ENCODE results near the gene DOC2A.
"Not testable (repeated sequence)": the region's sequence is repeated elsewhere in the genome, so short reads cannot be mapped to it uniquely, and the experiment has no call there.

DOC2A gene

GRCh38 chr16:29975811-29976511 is 34.9 kb downstream of the DOC2A start:
- H3K9me3 Mint-ChIP-seq, result peaks cover 8 to 9% of the 10 kb centered on the region in 2 donors
- no peak for ATAC-seq
- peak overlapping the region; percentile 95 to 99 for H3K4me3 Mint-ChIP-seq
- H3K27ac Mint-ChIP-seq, result peak overlapping the region; percentile 23 to 52
- peaks cover 43% of the 10 kb centered on the region for H3K4me1 Mint-ChIP-seq
- DNase-seq, result no peak
- H3K27me3 Mint-ChIP-seq, result no peaks in the 10 kb centered on the region

GRCh38 chr16:29975134-29975538 is 35.7 kb downstream of the DOC2A start:
- Mint-ChIP-seq H3K9me3 (peaks cover 8 to 9% of the 10 kb centered on the region in 2 donors), H3K4me1 (peaks cover 43% of the 10 kb centered on the region), H3K4me3 (peak overlapping the region; percentile 95 to 99), H3K27me3 (no peaks in the 10 kb centered on the region), H3K27ac (peak overlapping the region; percentile 23 to 93)
- no peak for ATAC-seq
- DNase-seq, result no peak

- Mint-ChIP-seq H3K4me1 (peaks cover 43% of the 10 kb centered on the region), H3K9me3 (peaks cover 8 to 9% of the 10 kb centered on the region in 2 donors), H3K27me3 (no peaks in the 10 kb centered on the region), H3K27ac (peak overlapping the region; percentile 97 to 98), H3K4me3 (peak overlapping the region; percentile 95 to 99)
- DNase-seq (peak; percentile 23 to 30), ATAC-seq (peak; percentile 16)
Measured at GRCh38 chr16:29974291-29975133, 36.3 kb downstream of the DOC2A start.

GRCh38 chr16:29973384-29974246 is 37.2 kb downstream of the DOC2A start, which contains the start of gene TAOK2:
Gene TAOK2 (plus strand): TSS chr16:29973868. CDS start chr16:29977773, 3,905 bp downstream.
- no peaks in the 10 kb centered on the region for H3K27me3 Mint-ChIP-seq
- H3K4me3 Mint-ChIP-seq, result peak within 1 kb of the TSS; percentile 95 to 99
- ATAC-seq (peak; percentile 98), DNase-seq (peak; percentile 99)
- H3K4me1 Mint-ChIP-seq, result peaks cover 46% of the 10 kb centered on the region
- H3K27ac Mint-ChIP-seq, result peak within 1 kb of the TSS; percentile 97 to 98
- peaks cover 8 to 9% of the 10 kb centered on the region in 2 donors for H3K9me3 Mint-ChIP-seq

GRCh38 chr16:29972992-29973383 is 37.8 kb downstream of the DOC2A start:
- H3K4me3 Mint-ChIP-seq, result peak overlapping the region in 1 of 2 donors; percentile 95
- peaks cover 48% of the 10 kb centered on the region for H3K4me1 Mint-ChIP-seq
- H3K27ac Mint-ChIP-seq, result peak overlapping the region in 1 of 2 donors; percentile 7
- DNase-seq (peak in 1 of 2 donors; percentile 16), ATAC-seq (no peak)
- H3K27me3 Mint-ChIP-seq, result no peaks in the 10 kb centered on the region
- H3K9me3 Mint-ChIP-seq, result peaks cover 8 to 9% of the 10 kb centered on the region in 2 donors

GRCh38 chr16:29972500-29972899 is 38.3 kb downstream of the DOC2A start:
- Mint-ChIP-seq H3K4me3 (no peak overlapping the region), H3K4me1 (peaks cover 45% of the 10 kb centered on the region), H3K27me3 (no peaks in the 10 kb centered on the region), H3K9me3 (peaks cover 8 to 9% of the 10 kb centered on the region in 2 donors), H3K27ac (no peak overlapping the region)
- DNase-seq, result no peak
- no peak for ATAC-seq

- no peaks in the 10 kb centered on the region for H3K27me3 Mint-ChIP-seq
- H3K9me3 Mint-ChIP-seq, result peaks cover 8 to 9% of the 10 kb centered on the region in 2 donors
- no peak overlapping the region for H3K4me3 Mint-ChIP-seq
- ATAC-seq, result no peak
- no peak for DNase-seq
- H3K27ac Mint-ChIP-seq, result no peak overlapping the region
- peaks cover 33% of the 10 kb centered on the region for H3K4me1 Mint-ChIP-seq
Measured at GRCh38 chr16:29971304-29971703, 39.5 kb downstream of the DOC2A start.

GRCh38 chr16:29968205-29968604 is 42.6 kb downstream of the DOC2A start:
- ATAC-seq (no peak), DNase-seq (no peak)
- H3K27ac Mint-ChIP-seq, result no peak overlapping the region
- peaks cover 14% of the 10 kb centered on the region for H3K4me1 Mint-ChIP-seq
- H3K4me3 Mint-ChIP-seq, result no peak overlapping the region
- no peaks in the 10 kb centered on the region for H3K27me3 Mint-ChIP-seq
- peaks cover 6% of the 10 kb centered on the region in 2 donors for H3K9me3 Mint-ChIP-seq

GRCh38 chr16:29963021-29963743 is 47.6 kb downstream of the DOC2A start:
- DNase-seq (no peak), ATAC-seq (no peak)
- Mint-ChIP-seq H3K4me1 (peaks cover 20% of the 10 kb centered on the region), H3K27me3 (no peaks in the 10 kb centered on the region), H3K9me3 (no peaks in the 10 kb centered on the region), H3K27ac (peak overlapping the region in 1 of 2 donors; percentile 90), H3K4me3 (peak overlapping the region; percentile 87 to 90)

GRCh38 chr16:29962344-29962994 is 48.4 kb downstream of the DOC2A start:
- ATAC-seq (no peak), DNase-seq (no peak)
- H3K9me3 Mint-ChIP-seq, result no peaks in the 10 kb centered on the region
- H3K27me3 Mint-ChIP-seq, result no peaks in the 10 kb centered on the region
- H3K4me3 Mint-ChIP-seq, result peak overlapping the region; percentile 87 to 90
- peak overlapping the region; percentile 82 to 85 for H3K27ac Mint-ChIP-seq
- peaks cover 20% of the 10 kb centered on the region for H3K4me1 Mint-ChIP-seq

GRCh38 chr16:29961479-29962343 is 49.1 kb downstream of the DOC2A start, which contains the start of gene TMEM219:
Gene TMEM219 (plus strand): TSS chr16:29962079. CDS start chr16:29963144, 1,065 bp downstream.
- Mint-ChIP-seq H3K4me1 (peaks cover 20% of the 10 kb centered on the region), H3K9me3 (no peaks in the 10 kb centered on the region), H3K27ac (peak within 1 kb of the TSS; percentile 82 to 90), H3K4me3 (peak within 1 kb of the TSS; percentile 87 to 90), H3K27me3 (no peaks in the 10 kb centered on the region)
- peak; percentile 93 to 97 for DNase-seq
- ATAC-seq, result peak; percentile 97

- ATAC-seq (no peak), DNase-seq (no peak)
- no peaks in the 10 kb centered on the region for H3K9me3 Mint-ChIP-seq
- H3K27ac Mint-ChIP-seq, result peak overlapping the region in 1 of 2 donors; percentile 63
- H3K4me1 Mint-ChIP-seq, result peaks cover 20% of the 10 kb centered on the region
- no peaks in the 10 kb centered on the region for H3K27me3 Mint-ChIP-seq
- peak overlapping the region; percentile 87 to 90 for H3K4me3 Mint-ChIP-seq
Measured at GRCh38 chr16:29961127-29961478, 49.7 kb downstream of the DOC2A start.

GRCh38 chr16:29959821-29960220 is 51.0 kb downstream of the DOC2A start:
- not testable (repeated sequence) for H3K27ac Mint-ChIP-seq, H3K9me3 Mint-ChIP-seq, ATAC-seq, H3K4me3 Mint-ChIP-seq, DNase-seq, H3K27me3 Mint-ChIP-seq
- peaks cover 20% of the 10 kb centered on the region for H3K4me1 Mint-ChIP-seq

Data from stimulated activated naive CD8-positive, alpha-beta T cell treated with anti-CD3 and anti-CD28 coated beads, Interleukin-15, amount 100 ng/mL, for 72 hours (primary cell).